HepG2 (cell line): ENCODE data around the gene SUSD2. TPM values are rescaled to one million over a fixed set of nuclear protein-coding genes. Genes with fewer than 3 reads are reported as not detected.

Experiments used
- ATAC-seq: fragments of 200-7000 bp; cut with Tn5 transposase; 3 replicates; pipeline ENCODE4 v1.9.1; 2020; ENCODE audit warnings: mild to moderate bottlenecking, moderate library complexity
- BruUV-seq: library from RNA; stranded (reverse); fragments of 400-500 nt; replicated peaks from 2 replicates; lab custom pipeline; 2021; lab: Mats Ljungman, UMichigan
- CTCF ChIA-PET: fragments of 300-600 bp; formaldehyde crosslinking; extraction: SDS; loops from one replicate; lab custom pipeline; 2021; ENCODE audit warnings: low total read pairs, inconsistent platforms, low intra/inter-chr PET ratio; lab: Yijun Ruan, JAX
- POLR2A ChIA-PET: fragments of 350-600 bp; sonication (Branson Sonifier 250); formaldehyde crosslinking; loops from one replicate; lab custom pipeline; 2020; ENCODE audit warnings: antibody characterized with exemption, inconsistent platforms; lab: Yijun Ruan, JAX
- DNase-seq: peaks from one replicate; pipeline ENCODE4 v3.0.0-alpha.2; 2015; ENCODE audit warnings: low spot score
- FAIRE-seq: peaks from 3 replicates; lab custom pipeline; 2011; peaks lifted over from hg19 to GRCh38; lab: Jason Lieb, UNC
- H2AFZ ChIP-seq: one replicate; pipeline ENCODE4 v1.6.1; 2011; ENCODE audit warnings: low read length, inconsistent platforms
- H3K27ac ChIP-seq: fragments of 300-600 bp; 3 replicates; pipeline ENCODE4 v1.8.0; 2011; ENCODE audit warnings: mixed run types, mild to moderate bottlenecking, mixed read lengths, low read length, inconsistent platforms; ENCODE audit not compliant: insufficient read depth; ENCODE audit errors: extremely low read length
- H3K27me3 ChIP-seq, 2 experiments: fragments of 200-600 bp in 1 of 2; 2 replicates in 1 of 2; 3 replicates in 1 of 2; pipeline versions ENCODE4 v1.6.0 to v1.8.0; 2011; ENCODE audit warnings: low read length in 2 of 2, mild to moderate bottlenecking in 2 of 2, moderate library complexity in 2 of 2, inconsistent platforms in 1 of 2; ENCODE audit not compliant: insufficient read depth in 2 of 2, control insufficient read depth in 1 of 2
- H3K36me3 ChIP-seq, 2 experiments: fragments of 200-600 bp in 1 of 2; replicated peaks in 1 of 2; 2 replicates in 1 of 2; 3 replicates in 1 of 2; pipeline versions ENCODE4 v1.5.1 to v1.8.0; 2011; ENCODE audit warnings: low read length in 2 of 2, inconsistent platforms in 1 of 2; ENCODE audit not compliant: insufficient read depth in 2 of 2, control insufficient read depth in 1 of 2
- H3K4me1 ChIP-seq: 2 replicates; pipeline ENCODE4 v1.5.1; 2012; ENCODE audit warnings: low read length, inconsistent platforms; ENCODE audit not compliant: insufficient read depth
- H3K4me2 ChIP-seq: 2 replicates; pipeline ENCODE4 v1.6.0; 2011; ENCODE audit warnings: low read depth, low read length, inconsistent platforms
- H3K4me3 ChIP-seq, 3 experiments: fragments of 200-600 bp in 1 of 3; sonication (generic), shearing (Covaris generic) in 1 of 3; replicated peaks in 1 of 3; 2 replicates each; pipeline ENCODE4 v1.5.1; 2011 to 2016; ENCODE audit warnings: low read length in 3 of 3, inconsistent platforms in 2 of 3, low read depth in 2 of 3, mild to moderate bottlenecking in 2 of 3, control low read depth in 1 of 3, mixed read lengths in 1 of 3; ENCODE audit not compliant: insufficient read depth in 1 of 3
- H3K79me2 ChIP-seq: one replicate; pipeline ENCODE4 v1.6.1; 2011; ENCODE audit warnings: low read length, inconsistent platforms; ENCODE audit not compliant: insufficient read depth
- H3K9ac ChIP-seq: 2 replicates; pipeline ENCODE4 v1.6.0; 2011; ENCODE audit warnings: mild to moderate bottlenecking, low read depth, low read length, inconsistent platforms; ENCODE audit not compliant: insufficient read depth
- H3K9me3 ChIP-seq: 2 replicates; pipeline ENCODE4 v1.5.1; 2012; ENCODE audit warnings: mild to moderate bottlenecking, low read length
- H4K20me1 ChIP-seq: 2 replicates; pipeline ENCODE4 v1.6.0; 2011; ENCODE audit warnings: inconsistent platforms, mild to moderate bottlenecking, low read length, moderate library complexity; ENCODE audit not compliant: insufficient read depth
- IKZF1 ChIP-seq: fragments of 450-650 bp; IDR thresholded peaks from 2 replicates; pipeline ENCODE4 v1.7.1; 2016
- KDM5B ChIP-seq: sonication (generic); formaldehyde crosslinking; IDR thresholded peaks from 2 replicates; pipeline ENCODE4 v1.4.0; 2020; ENCODE audit warnings: missing genetic modification reagents, mild to moderate bottlenecking, borderline replicate concordance
- RFX3 ChIP-seq: IDR thresholded peaks from 2 replicates; pipeline ENCODE4 v1.6.1; 2016; ENCODE audit warnings: missing biosample characterization, missing genetic modification reagents
- TBX3 ChIP-seq: fragments of 450-650 bp; IDR thresholded peaks from 2 replicates; pipeline ENCODE4 v1.6.1; 2017; ENCODE audit warnings: antibody characterized with exemption, mild to moderate bottlenecking, inconsistent platforms, borderline replicate concordance
- WIZ ChIP-seq: sonication (generic); formaldehyde crosslinking; IDR thresholded peaks from 2 replicates; pipeline ENCODE4 v1.5.1; 2020; ENCODE audit warnings: mild to moderate bottlenecking, missing genetic modification reagents
- ZKSCAN8 ChIP-seq: IDR thresholded peaks from 2 replicates; pipeline ENCODE4 v1.6.1; 2016; ENCODE audit warnings: borderline replicate concordance, missing genetic modification reagents, missing compliant biosample characterization
- ZNF225 ChIP-seq: sonication (generic); formaldehyde crosslinking; IDR thresholded peaks from 2 replicates; pipeline ENCODE4 v1.4.0; 2020; ENCODE audit warnings: mild to moderate bottlenecking, missing genetic modification reagents
- ZNF530 ChIP-seq: sonication (generic); formaldehyde crosslinking; IDR thresholded peaks from 2 replicates; pipeline ENCODE4 v1.5.0; 2020; ENCODE audit warnings: low read depth, mild to moderate bottlenecking, missing genetic modification reagents
- ZSCAN20 ChIP-seq: sonication (generic); formaldehyde crosslinking; IDR thresholded peaks from 2 replicates; pipeline ENCODE4 v1.4.0; 2020; ENCODE audit warnings: missing genetic modification reagents, mild to moderate bottlenecking, borderline replicate concordance
- WGBS: methylation state at CpG from one replicate; pipeline ENCODE4 v1.1.6; 2017; ENCODE audit warnings: low lambda C conversion rate; 5-methylcytosine and 5-hydroxymethylcytosine counted together
- in situ Hi-C: cut with HindIII; loops from 2 replicates; pipeline ENCODE4 v1.10.0; 2017; ENCODE audit warnings: low pct_unique_long_range_greater_than_20kb; ENCODE audit not compliant: extremely low pct_ligation_motif_present
- intact Hi-C: fragments of 100-400 bp; cut with micrococcal nuclease; formaldehyde crosslinking; loops from one replicate; pipeline ENCODE4 v1.10.0; 2022; ENCODE audit not compliant: unreplicated experiment
- polyA plus RNA-seq, 8 experiments: library from polyadenylated mRNA; depleted of rRNA in 3 of 8; stranded (reverse) in 7 of 8; unstranded in 1 of 8; fragments of >200 nt; fragmentation: Illumina TruSeq in 4 of 8; extraction: Trizol in 4 of 8; gene quantifications; 2 replicates each; pipeline versions ENCODE4 v1.2.1 to v1.2.3, GENCODE V29; 2011 to 2016; ENCODE audit warnings: low read depth in 4 of 8, missing spikeins in 1 of 8, mixed read lengths in 1 of 8; ENCODE audit not compliant: insufficient read depth in 1 of 8
- total RNA-seq, 5 experiments: library from RNA; depleted of rRNA; stranded (reverse); fragments of >200 nt; fragmentation: Illumina TruSeq; extraction: Trizol; gene quantifications; 2 replicates each; pipeline ENCODE4 v1.2.3, GENCODE V29; 2016; ENCODE audit warnings: low read depth in 1 of 5
- TF ChIP-seq, protein P1 (sequence below): sonication (generic); formaldehyde crosslinking; IDR thresholded peaks from 2 replicates; pipeline ENCODE4 v1.8.1; 2023; ENCODE audit warnings: missing genetic modification reagents, mild to moderate bottlenecking, borderline replicate concordance
- TF ChIP-seq, protein P2 (sequence below): sonication (generic); formaldehyde crosslinking; IDR thresholded peaks from 2 replicates; pipeline ENCODE4 v1.5.0; 2020; ENCODE audit warnings: missing genetic modification reagents
- TF ChIP-seq, protein P3 (sequence below): IDR thresholded peaks from 2 replicates; pipeline ENCODE4 v1.6.1; 2016; ENCODE audit warnings: missing compliant biosample characterization, missing genetic modification reagents, borderline replicate concordance
- TF ChIP-seq, protein P4 (sequence below): sonication (generic); formaldehyde crosslinking; IDR thresholded peaks from 2 replicates; pipeline ENCODE4 v1.4.0; 2020; ENCODE audit warnings: missing genetic modification reagents, mild to moderate bottlenecking, borderline replicate concordance
- TF ChIP-seq, protein P5 (sequence below), 2 experiments: fragments of 450-650 bp in 1 of 2; sonication (generic) in 1 of 2; formaldehyde crosslinking; IDR thresholded peaks; 2 replicates each; pipeline versions ENCODE4 v1.5.0 to v1.8.0; 2020 to 2022; ENCODE audit warnings: mild to moderate bottlenecking in 1 of 2, missing genetic modification reagents in 1 of 2

SUSD2 gene
- total and polyA plus RNA-seq, 2 of the 13 experiments (the other 11 are each of a cell fraction or from before 2014, with no cell fraction given): 2.1 to 11.0 TPM

- no peak overlapping the region for H2AFZ ChIP-seq
- intact Hi-C loops (no loop called here), in situ Hi-C loops (no loop called here)
- H3K4me1 ChIP-seq: no peaks in the 10 kb centered on the region
- 0 out of 2 replicates have a peak, but pooled peaks cover 1% of the 10 kb centered on the region for H4K20me1 ChIP-seq
- H3K9me3 ChIP-seq: no peaks in the 10 kb centered on the region
- no peak overlapping the region for H3K4me2 ChIP-seq
- no peak overlapping the region for H3K9ac ChIP-seq
- CTCF ChIA-PET: no interaction called here
- H3K4me3 ChIP-seq: no peak overlapping the region
- FAIRE-seq: no peak
- no peaks in the 10 kb centered on the region for H3K27me3 ChIP-seq
- no peak overlapping the region for H3K27ac ChIP-seq
- POLR2A ChIA-PET: no interaction called here
- DNase-seq: no peak
- BruUV-seq: no TSS peak
- 95% methylated on average over 2 of the region's 2 CpGs for WGBS
- H3K36me3 ChIP-seq: peaks cover 36 to 86% of the 10 kb centered on the region in 2 experiments
- no peak for ATAC-seq
- H3K79me2 ChIP-seq: no peaks in the 10 kb centered on the region
- TF ChIP-seq, protein P1, sequence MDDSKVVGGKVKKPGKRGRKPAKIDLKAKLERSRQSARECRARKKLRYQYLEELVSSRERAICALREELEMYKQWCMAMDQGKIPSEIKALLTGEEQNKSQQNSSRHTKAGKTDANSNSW: no peak
- TF ChIP-seq KDM5B (CRISPR knock-in tag) (no peak), IKZF1 (no peak), ZKSCAN8 (CRISPR knock-in tag) (no peak), WIZ (CRISPR knock-in tag) (no peak), RFX3 (no peak), TBX3 (no peak), ZNF530 (CRISPR knock-in tag) (no peak), ZSCAN20 (CRISPR knock-in tag) (no peak), ZNF225 (CRISPR knock-in tag) (no peak)
- TF ChIP-seq, protein P2, sequence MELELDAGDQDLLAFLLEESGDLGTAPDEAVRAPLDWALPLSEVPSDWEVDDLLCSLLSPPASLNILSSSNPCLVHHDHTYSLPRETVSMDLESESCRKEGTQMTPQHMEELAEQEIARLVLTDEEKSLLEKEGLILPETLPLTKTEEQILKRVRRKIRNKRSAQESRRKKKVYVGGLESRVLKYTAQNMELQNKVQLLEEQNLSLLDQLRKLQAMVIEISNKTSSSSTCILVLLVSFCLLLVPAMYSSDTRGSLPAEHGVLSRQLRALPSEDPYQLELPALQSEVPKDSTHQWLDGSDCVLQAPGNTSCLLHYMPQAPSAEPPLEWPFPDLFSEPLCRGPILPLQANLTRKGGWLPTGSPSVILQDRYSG (CRISPR knock-in tag): no peak
- TF ChIP-seq, protein P3, sequence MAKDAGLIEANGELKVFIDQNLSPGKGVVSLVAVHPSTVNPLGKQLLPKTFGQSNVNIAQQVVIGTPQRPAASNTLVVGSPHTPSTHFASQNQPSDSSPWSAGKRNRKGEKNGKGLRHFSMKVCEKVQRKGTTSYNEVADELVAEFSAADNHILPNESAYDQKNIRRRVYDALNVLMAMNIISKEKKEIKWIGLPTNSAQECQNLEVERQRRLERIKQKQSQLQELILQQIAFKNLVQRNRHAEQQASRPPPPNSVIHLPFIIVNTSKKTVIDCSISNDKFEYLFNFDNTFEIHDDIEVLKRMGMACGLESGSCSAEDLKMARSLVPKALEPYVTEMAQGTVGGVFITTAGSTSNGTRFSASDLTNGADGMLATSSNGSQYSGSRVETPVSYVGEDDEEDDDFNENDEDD (CRISPR knock-in tag): no peak
- TF ChIP-seq, protein P4, sequence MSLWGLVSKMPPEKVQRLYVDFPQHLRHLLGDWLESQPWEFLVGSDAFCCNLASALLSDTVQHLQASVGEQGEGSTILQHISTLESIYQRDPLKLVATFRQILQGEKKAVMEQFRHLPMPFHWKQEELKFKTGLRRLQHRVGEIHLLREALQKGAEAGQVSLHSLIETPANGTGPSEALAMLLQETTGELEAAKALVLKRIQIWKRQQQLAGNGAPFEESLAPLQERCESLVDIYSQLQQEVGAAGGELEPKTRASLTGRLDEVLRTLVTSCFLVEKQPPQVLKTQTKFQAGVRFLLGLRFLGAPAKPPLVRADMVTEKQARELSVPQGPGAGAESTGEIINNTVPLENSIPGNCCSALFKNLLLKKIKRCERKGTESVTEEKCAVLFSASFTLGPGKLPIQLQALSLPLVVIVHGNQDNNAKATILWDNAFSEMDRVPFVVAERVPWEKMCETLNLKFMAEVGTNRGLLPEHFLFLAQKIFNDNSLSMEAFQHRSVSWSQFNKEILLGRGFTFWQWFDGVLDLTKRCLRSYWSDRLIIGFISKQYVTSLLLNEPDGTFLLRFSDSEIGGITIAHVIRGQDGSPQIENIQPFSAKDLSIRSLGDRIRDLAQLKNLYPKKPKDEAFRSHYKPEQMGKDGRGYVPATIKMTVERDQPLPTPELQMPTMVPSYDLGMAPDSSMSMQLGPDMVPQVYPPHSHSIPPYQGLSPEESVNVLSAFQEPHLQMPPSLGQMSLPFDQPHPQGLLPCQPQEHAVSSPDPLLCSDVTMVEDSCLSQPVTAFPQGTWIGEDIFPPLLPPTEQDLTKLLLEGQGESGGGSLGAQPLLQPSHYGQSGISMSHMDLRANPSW: no peak
- TF ChIP-seq, protein P5, sequence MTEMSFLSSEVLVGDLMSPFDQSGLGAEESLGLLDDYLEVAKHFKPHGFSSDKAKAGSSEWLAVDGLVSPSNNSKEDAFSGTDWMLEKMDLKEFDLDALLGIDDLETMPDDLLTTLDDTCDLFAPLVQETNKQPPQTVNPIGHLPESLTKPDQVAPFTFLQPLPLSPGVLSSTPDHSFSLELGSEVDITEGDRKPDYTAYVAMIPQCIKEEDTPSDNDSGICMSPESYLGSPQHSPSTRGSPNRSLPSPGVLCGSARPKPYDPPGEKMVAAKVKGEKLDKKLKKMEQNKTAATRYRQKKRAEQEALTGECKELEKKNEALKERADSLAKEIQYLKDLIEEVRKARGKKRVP (CRISPR knock-in tag; IDR thresholded peaks at IDR 0.05): no peak
These were observed 43.7 kb upstream of the SUSD2 start for GRCh38 chr22:24137595-24137994.
